SHP77 (cell line): ENCODE measurements around the gene LFNG.
"Not testable (repeated sequence)": the region's sequence is repeated elsewhere in the genome, so short reads cannot be mapped to it uniquely, and the experiment has no call there.

Experiments
- DNase-seq, 2 experiments: peaks; one replicate each; lab custom pipeline; 2025; lab: John Stamatoyannopoulos, UW

The LFNG gene

GRCh38 chr7:2545746-2546425, 26.3 kb downstream of the LFNG start:
- no peak for DNase-seq

- DNase-seq, result no peak
Measured at GRCh38 chr7:2546776-2547586, 27.4 kb downstream of the LFNG start.

GRCh38 chr7:2551418-2551817, 31.8 kb downstream of the LFNG start:
- DNase-seq, result no peak

DNA sequence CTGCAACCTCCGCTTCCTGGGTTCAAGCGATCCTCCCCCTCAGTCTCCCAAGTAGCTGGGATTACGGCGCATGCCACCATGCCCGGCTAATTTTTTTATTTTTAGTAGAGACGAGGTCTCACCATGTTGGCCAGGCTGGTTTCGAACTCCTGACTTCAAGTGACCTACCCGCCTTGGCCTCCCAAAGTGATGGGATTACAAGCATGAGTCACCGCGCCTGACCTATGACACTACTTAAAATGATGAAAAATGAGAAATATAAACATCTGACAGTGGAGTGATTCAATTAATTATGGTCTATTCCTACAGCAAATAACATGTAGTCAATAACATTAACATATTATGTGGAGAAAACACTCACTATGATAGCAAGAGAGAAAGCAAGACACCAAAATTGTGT, 33.5 kb downstream of the LFNG start:
- no peak for DNase-seq

DNA sequence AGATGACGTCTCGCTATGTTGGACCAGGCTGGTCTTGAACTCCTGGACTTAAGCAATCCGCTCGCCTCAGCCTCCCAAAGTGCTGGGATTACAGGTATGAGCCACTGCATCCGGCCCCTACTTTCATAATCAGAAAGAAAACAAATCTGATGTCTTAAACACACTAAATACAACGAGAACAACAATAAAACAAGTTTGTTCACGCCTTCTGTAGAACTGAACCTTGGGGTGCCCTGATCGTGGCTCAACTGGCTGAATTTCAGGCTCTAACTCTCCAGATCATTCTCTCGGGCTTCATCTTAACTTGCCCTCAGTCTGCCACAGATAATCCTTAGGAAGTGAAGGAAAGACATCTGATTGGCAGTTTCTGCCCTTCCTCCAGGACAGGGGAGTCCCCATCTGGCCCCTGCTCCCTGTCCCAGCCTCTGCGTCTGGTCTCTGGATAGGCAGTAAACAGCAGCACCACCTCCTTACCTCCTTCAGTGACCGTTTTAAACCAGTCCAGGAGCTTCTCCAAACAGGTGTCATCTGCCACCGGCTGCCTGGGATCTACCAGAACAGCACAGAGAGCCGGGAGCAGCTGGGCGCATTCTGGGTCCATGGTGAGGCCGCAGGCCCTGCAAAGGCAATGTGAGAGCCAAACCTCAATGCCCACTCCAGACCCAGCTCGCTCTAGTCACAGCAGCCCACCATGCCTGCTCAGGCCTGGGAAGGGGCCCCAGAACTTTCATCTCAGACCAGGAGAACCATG, 34.4 kb downstream of the LFNG start:
- peak; percentile 16 to 59 for DNase-seq

DNA sequence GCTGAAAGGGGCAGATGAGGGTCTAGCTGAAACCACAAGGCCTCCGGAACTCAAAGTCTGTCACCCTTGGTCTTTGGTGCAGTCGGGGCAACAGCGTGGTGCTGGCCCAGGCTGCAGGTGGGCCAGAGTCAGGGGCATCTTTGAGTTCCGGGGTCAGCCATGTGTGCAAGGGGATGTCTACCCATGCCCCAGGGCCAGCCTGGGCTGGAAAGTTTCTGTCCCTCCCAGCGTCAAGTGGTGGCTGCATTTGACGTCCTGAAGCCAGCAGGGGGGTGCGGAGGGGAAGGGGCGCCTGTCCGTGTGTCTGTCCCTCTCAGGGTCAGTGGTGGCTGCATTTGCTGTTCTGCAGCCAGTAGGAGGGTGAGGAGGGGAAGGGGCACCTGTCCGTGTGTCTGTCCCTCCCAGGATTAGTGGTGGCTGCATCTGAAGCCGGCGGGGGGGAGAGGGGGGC, 35.1 kb downstream of the LFNG start:
- DNase-seq, result no peak

DNA sequence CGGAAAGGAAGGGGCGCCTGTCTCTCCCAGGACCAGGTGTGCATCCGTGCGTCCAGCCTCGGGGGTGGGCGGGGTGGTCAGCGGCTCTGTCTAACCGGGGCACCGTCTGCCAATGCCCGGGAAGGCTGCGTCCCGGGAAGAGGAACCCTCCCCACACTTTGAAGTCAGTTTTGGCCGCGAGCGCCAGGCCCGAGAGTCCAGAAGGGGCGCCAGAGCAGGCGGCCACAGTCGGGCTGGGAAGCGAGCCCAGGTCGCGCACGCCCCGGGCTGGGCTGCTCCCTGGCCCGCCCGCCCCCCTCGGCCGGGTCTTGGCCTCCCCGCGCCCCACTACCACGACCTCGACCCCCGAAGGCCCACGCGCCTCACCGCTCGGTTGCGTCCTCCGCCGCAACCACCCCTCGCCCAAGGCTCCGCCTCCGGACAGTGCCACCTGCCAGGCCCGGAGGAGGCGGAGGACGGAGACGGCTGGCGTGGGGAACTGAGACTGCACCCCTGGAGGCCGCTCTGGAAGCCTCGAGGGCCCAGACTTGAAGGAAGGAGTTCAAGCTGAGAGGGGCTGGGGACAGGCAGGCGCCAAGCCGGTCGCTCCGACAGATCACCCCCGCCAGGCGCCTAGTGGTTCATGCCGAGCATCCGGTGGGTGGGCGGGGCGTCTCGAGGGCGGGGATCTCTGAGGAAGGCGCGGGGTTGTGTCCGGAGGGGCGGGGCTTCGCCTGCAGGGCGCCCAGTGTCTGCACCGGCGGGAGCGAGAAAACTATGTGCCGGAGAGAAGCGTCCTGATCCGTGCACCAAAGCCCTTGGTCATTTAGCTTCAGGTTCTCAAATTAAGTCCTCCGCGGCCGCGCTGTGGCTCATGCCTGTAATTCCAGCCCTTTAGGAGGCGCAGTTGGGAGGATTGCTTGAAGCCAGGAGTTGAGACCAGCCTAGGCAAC, 35.8 kb downstream of the LFNG start, which contains the start of gene BRAT1:
Gene BRAT1 (minus strand): TSS at position 404 of the 932 bp plus-strand sequence. CDS start 1,093 bp downstream, outside the sequence.
- peak; percentile 97 to 99 for DNase-seq

GRCh38 chr7:2558629-2559282, 39.2 kb downstream of the LFNG start, which contains the start of gene IQCE:
IQCE (plus strand) TSS chr7:2558979; CDS start chr7:2559182, 203 bp downstream.
- DNase-seq, result peak; percentile 95 to 98

- DNase-seq, result peak; percentile 8 to 47
Measured at GRCh38 chr7:2559283-2559950, 39.8 kb downstream of the LFNG start.

GRCh38 chr7:2563955-2564354, 44.4 kb downstream of the LFNG start:
- not testable (repeated sequence) for DNase-seq

DNA sequence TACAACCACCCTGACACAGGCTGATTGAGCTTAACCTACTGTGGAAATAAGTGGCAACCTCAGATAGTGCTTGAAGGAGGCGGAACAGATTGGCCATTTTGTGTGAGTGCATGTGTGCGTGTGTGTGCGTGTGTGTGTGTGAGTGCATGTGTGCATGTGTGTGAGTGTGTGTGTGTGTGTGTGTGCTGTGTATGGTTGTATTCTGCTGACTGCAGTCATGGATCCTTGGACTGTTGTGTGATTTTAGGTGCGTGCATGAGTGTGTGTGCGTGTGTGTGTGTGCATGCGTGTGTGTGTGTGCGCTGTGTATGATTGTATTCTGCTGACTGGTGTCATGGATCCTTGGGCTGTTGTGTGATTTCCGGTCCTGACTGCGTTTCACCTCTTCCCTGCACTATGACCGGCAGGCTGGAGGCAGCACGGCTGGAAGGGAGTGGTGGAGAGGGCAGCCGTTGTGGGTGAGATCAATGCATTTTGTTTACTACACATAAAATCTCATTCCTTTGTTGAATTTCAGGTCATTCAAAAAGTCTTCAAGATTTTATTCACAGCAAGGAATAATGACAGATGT, 45.5 kb downstream of the LFNG start:
- DNase-seq, result no peak

DNA sequence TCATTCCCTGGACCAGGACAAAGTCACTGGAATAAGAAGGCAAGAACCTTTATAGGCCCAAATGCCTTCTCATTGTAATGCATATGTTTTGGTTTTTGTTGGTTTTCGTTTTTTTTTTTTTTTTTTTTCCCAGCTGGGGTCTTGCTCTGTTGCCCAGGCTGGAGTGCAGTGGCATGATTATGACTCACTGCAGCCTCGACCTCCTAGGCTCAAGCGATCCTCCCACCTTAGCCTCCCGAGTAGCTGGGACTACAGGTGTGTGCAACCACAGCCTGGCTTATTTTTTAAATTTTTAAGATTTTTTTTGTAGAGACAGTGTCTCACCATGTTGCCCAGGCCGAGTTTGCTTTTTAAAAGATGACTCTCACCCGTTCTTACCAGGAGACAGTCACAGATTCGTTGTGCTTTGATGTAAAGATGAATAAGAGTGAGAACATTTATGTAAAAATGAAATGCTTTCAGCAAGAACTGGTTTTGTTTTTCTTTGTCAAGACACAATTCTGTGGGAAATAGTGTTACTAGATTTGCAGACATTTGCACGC, 46.8 kb downstream of the LFNG start:
- no peak for DNase-seq

DNA sequence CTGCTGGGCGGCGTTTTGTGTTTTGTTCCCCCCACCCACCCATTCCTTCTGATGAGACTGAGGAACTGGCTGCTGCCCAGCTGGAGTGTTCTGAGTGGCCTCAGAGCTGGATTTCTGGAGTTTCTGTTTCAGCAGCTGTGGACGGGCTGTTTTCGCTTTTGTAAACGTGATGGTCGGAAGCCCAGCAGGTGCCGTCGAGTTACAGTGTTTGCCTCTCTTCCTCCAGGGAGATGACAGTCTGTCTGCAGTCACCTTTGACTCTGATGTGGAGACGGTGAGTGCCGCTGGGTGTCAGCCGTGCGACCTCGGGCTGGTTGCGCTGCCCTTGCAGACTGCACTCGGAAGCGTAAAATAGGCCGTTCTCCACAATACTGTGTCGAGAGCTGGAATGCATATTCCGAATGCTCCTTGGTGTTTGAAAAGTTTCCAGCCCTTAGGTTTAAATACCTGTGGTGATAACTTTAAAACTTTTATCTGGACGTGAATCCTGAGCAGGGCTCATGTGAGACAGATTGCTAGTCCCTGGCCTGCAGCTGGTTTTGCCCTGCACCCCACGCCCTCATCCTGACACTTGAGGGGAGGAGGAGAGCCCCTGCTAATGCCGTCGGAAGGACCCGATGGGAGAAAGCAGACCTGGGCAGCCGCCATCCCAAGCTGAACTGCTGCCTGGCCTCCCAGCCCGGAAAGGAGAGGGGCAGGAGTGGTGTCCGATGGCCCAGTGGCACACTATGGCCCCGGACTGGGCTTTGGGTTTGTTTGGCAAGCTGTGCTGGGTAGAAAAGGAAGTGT, 47.5 kb downstream of the LFNG start:
- peak in 1 of 2 experiments; percentile 33 for DNase-seq

- peak; percentile 41 to 44 for DNase-seq
Measured at GRCh38 chr7:2567679-2568278, 48.2 kb downstream of the LFNG start.

- no peak for DNase-seq
Measured at GRCh38 chr7:2568521-2569223, 49.1 kb downstream of the LFNG start.

- no peak for DNase-seq
Measured at GRCh38 chr7:2569421-2569820, 49.8 kb downstream of the LFNG start.

- no peak for DNase-seq
Measured at GRCh38 chr7:2570021-2570420, 50.4 kb downstream of the LFNG start.

DNA sequence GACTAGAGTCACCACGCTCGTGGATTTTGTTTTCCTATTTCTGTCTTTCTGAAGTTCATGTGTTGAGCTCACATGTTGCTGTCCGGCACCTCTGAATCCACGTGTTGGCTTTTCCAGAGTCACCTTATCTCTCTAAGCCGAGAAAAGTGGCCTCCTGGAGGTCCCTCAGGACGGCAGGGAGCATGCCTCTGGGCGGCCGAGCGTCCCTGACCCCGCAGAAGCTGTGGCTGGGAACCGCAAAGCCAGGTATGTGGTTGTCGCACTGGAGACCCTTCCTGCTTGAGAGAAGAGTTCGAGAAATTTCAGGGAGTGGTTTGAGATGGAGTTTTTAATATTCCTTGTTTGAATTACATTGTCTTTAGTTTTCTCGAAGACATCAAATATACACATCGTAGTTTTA, 51.8 kb downstream of the LFNG start:
- no peak for DNase-seq
